Fibroblast of skin of right biceps (primary cell): ENCODE data around the gene FAP.
A peak's percentile ranks its signal among the peaks of the same experiment; 100 is the strongest.

ENCODE experiments used
- DNase-seq: peaks from one replicate; pipeline ENCODE4 v3.0.0-alpha.2; 2013

The FAP gene, protein sequence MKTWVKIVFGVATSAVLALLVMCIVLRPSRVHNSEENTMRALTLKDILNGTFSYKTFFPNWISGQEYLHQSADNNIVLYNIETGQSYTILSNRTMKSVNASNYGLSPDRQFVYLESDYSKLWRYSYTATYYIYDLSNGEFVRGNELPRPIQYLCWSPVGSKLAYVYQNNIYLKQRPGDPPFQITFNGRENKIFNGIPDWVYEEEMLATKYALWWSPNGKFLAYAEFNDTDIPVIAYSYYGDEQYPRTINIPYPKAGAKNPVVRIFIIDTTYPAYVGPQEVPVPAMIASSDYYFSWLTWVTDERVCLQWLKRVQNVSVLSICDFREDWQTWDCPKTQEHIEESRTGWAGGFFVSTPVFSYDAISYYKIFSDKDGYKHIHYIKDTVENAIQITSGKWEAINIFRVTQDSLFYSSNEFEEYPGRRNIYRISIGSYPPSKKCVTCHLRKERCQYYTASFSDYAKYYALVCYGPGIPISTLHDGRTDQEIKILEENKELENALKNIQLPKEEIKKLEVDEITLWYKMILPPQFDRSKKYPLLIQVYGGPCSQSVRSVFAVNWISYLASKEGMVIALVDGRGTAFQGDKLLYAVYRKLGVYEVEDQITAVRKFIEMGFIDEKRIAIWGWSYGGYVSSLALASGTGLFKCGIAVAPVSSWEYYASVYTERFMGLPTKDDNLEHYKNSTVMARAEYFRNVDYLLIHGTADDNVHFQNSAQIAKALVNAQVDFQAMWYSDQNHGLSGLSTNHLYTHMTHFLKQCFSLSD

DNA sequence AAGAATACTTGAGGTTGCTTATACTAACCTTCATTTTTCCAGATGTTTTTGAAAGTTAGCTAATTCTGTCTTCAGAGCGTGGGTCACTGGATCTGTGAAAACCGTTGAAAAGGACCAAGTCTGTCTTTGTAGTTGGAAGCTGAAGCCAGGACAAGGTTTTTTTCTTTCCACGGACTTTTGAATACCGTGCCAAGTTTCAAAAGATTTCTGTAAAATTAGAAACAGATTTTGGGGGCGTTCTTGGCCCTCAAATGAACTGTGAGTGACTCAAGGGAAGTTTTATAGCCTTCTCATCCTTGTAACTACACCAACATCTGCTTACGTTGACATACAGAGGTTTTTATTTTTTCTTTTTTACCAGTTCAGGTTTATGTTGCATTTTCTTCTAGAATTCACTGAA, at the start of gene FAP:
Gene FAP (minus strand): TSS at position 152 of the 400 bp plus-strand sequence. CDS start 118 bp downstream, at position 34.
- peak; percentile 96 for DNase-seq

DNA sequence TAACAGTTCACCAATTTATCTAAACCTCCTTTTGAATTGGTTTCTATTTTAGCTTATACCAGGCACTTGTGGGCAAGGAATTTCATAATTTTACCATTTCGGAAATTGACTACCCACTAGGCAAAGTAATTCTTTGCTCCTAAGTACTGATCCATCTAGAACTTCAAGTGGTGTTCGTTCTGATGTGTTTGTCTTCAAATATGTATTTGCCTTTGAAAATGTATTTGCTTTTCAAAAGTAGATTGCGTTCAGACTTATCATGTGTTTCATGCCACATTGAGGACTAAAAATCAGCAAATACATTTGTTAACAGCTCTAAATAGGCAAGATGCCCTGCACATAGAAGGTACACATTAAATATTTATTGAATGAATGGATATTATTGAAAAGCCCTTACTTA, 48.5 kb upstream of the FAP start:
- no peak for DNase-seq

DNA sequence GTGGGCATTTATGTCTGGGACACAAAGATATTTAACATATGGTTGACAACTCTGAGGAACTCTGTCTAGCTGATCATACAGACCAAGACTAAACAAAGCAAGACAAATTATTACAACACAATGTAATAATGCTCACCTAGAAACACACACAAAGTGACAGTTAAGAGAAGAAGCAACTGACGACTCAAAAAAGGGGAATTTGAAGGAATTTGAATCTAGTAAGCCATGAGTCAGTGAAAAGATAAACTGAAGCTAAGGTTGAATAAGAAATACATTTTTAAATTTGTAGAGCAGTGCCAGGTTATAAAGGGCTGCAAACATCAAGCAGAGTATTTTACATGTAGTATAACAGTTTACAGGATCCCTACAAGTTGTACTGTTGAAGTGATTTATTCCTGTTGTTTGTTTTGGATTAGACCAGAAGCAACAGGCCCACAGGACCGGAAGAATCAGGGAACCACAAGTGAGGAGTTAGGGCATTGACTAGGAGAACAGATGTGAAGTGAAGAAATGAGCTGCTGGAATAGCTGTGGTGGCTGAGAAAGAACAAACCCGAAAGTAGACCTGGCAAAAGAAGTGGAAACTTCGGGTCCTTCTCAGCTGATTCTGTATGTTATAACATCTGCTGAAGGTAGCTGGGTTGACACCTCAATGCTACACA, 39.6 kb upstream of the FAP start:
- peak; percentile 22 for DNase-seq

DNA sequence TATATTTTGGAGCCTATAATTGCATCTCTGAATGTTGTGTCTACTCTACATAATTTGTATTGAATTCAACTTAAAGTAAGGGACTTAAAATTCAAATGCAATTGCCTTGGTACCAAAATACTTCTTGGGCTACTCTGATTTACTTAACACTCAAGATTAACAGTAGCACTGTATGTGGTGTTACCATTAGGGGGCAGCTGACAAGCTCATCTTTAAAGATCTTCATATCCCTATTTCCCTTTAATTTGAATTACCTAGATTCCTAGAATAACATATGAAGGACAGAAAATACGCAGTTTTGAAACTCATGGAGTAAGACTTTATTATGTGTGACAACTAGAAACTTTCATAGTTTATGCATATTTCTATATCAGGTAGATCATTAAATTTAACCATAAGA, 37.4 kb upstream of the FAP start:
- no peak for DNase-seq

DNA sequence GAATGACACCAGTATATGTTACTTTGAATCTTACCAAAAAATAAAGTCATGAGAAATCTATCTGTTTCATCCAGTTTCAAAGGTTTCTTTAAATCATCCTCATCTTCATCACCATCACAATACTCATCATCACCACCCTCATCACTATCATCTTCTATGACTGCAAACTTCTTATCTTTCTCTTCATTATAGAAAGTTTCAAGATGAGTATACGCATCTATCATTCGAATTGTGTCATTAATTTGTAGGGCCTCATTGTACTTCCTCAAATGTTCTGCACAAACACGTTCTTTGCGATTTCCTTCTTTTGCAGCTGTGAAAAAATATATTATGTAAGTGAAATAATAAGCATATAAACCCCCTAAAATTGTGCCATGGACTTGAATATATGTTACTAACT, 34.1 kb upstream of the FAP start:
- DNase-seq, result no peak

DNA sequence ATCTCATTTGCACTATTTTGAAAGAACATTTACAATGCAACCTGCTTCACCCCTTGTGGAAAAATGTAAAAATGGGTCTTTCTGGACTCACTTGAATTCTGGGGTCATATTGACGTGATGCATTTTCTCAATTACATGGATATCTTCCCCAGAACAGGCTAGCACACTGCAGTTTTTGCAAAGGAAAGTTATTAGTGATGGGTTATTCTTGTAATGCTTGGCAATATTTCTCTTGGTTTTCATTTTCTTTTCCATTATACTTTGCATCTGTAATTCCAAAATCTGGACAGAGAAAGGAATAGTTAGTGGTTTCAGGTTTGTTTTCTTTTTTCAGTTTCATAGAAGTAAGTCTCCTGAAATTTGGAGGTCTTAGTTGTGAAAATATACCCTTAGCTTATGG, 24.8 kb upstream of the FAP start:
- DNase-seq, result no peak

DNA sequence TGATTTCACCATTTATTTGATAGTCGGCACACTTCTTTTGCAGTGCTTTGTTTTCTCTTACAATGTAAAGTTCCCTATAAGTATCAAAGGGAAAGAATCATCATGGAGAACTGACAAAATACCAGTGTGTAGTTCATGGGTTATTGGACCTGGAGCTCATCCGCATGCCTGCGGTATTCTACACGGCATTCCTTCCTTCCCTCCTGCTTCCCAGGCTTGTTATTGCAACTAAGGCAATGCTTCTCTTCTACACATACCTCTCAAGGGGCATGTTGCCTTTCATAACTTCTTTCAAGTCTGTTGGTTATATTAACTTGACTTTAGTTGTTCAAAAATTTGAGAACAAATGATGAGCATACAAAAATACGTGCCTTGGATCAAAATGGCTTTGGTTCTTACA, 24.3 kb upstream of the FAP start:
- DNase-seq, result peak; percentile 37

DNA sequence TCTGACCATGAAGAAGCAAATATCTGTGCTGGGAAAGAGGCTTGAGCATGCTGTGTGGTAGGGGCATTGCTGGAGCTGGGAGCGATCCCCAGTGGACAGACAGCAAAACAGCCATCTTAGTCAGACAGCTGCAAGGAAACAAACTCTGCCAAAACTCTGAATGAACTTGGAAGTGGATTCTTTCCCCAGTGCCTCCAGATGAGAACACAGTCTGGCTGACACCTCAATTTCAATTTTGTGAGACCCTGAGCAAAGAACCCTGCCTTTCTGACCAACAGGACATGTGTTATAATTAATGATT, 23.2 kb upstream of the FAP start:
- no peak for DNase-seq

DNA sequence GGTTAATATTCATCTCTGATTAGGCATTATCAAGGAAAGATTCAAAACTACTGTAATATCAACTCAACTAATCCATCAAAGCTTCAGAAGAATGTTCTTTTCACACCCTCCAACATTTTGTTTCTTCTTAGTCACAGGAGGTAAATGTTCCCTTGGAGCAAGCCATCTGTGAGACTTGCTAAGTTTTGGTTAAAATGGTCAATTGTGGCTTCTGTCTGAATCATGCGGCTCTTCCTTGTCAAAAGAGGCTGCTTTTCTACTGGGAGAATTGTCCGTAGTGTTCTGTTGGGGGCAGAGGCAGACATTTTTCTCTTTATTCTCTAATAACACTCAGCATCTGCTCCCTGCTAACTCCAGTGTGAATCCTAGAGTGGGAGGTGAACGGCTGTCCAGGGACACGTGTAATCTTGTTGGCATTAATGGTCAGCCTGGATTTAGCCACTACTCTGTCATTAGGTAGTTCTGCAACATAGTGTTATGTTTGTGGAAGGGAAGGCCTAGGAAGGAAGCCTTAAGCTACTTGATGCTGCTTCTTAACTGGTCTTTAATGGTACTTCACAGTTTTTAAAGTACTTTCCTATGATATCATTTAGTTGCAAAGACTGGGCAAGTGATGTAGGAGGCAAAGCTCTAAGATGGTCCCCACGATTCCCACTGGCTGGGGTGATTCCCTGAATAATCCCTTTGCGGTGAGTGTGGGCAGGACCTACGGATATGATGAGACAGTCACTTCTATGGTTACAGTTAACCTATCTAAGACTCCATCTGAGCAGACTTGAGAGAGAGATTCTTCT, 22.6 kb upstream of the FAP start:
- no peak for DNase-seq

DNA sequence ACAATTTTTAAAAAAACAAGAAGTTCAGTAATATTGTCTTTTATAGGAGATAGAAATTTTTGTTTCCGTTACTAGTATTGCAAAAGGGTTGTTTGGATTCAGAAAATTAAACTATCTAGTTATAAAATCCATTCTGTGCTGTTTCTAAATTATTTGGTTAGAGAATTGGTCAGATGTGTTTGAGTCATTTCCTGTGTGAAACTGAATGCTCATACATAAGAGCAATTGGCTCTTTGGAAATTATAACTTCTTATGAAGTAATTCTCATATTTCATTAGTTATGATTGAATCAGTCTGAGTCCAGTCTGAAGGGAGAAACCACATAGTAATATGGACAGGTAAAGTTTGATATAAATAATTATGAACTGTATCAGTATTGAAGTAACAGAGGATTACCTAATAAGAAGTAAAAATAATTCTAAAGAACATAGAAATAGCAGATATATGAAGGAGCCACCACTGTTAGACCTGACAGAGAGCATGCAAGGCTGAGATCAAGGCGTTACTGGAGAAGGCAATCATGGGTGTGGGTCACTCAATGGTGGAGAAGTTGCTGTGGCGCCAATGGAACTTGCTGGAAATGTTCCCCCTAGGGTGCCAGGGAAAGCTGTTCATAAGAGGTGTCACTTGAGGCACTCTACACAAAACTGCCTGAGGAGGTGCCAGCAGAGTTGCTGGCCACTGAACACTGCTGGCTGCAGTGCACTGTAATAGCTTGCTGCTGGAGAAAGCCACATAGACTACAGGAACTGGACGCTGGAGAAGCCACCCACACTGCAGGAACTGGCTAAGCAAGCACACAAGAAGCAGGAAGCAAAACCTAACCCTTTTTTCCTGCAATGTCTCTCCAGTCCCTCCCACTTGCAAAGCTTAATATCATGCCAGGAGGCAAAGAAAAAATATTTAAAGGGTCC, 18.0 kb upstream of the FAP start:
- DNase-seq, result no peak

DNA sequence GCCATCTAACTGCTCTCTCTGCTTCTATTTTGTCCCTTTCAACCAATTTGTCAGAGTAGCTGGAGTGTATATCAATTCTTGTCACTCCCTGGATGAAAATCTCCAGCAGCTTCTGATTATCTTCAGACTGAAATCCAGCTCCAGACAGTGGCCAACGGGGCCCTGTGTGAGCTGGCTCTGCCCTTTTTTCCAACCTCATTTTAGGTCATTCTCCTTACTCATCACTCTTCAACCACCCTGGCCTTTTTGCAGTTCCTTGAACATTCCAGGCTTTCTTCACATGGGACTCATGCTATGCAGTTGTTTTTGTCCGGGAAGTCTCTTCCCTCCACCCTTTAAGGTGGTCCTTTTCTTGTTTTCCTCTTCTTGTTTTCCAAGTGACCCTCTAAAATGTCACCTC, 15.4 kb upstream of the FAP start:
- DNase-seq, result peak; percentile 71

DNA sequence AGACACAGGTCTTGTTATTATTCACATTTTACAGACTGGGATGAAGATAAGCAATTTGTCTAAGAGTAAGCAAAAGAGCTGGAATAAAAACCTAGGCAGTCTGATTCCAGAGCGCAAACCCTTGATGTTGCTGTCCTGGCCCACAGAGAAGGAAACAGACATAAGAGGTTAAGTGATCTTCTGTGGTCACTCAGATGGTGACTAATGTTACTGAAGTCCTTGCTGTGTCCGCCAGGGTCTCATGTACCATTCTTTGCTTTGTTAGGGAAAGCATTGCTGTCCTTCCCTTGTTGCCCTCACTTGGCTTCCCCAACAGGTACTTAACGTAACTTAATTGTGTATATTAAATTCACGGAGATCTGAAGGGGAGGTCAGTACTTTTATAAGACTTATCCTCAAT, 14.9 kb upstream of the FAP start:
- DNase-seq, result no peak

DNA sequence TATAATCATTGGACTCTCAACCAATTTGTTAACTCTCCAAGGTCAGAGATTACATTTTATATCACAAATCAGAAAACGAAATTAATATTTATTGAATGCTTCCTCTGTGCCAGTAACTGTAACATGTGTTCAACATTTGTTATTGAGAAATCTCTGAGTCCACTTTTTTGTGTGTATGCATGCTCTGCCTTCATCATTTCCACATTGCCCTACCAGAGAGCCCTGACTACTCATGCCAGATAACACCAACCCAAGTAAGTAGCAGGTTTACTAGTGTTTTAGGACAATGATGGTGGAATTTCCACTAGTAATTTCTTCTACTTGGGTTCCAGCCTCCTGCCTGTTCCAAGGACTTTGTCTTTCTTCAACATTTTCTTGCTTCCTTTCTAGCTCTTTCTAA, 14.2 kb upstream of the FAP start:
- no peak for DNase-seq

DNA sequence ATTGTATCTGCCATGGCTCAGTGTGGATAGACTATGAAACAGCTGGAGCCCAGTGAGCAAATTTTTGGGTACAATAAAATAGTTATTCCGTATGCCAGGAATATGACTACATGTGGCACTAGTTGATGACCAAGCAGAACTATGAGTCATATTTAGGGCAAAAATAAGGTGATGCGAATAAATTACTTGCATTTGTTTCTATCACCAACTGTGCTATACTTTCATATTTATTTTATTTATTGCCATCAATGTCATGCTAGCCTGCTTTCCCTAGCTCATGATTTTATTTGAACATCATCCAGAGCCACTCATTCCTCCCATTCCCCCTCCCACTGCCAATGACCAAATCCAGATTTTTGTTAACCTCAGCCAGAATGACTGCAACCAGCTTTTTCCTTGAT, 13.3 kb upstream of the FAP start:
- DNase-seq, result peak; percentile 72

DNA sequence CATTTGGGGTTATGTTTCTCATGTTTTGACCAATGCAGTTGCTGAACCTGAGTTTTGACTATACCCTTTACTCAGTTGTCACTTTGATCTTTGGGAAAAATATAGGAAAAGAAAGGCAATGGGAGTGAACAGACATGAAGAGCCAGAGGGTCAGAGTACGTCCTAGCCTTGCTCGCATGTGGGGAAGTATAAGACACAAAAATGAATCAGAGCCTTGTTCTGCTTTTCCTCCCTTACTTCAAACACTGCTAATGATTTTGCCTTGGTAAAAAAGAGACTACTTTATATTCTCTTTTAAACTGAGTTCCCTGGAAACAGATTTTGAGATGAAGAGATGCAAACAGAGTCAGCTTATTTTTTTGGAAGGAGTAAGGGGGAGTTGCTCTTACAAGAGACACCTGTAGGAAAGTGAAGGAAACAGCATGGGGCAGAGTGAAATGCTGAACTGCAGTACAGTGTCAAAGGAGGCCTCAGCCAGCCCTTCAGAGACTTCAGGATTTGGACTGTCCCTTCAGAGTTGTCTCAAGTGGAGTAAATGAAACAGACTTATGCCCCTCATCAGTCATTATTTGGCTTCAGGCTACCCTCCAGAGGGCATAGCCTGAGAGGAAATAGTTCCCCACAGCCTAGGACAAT, 11.1 kb upstream of the FAP start:
- no peak for DNase-seq

DNA sequence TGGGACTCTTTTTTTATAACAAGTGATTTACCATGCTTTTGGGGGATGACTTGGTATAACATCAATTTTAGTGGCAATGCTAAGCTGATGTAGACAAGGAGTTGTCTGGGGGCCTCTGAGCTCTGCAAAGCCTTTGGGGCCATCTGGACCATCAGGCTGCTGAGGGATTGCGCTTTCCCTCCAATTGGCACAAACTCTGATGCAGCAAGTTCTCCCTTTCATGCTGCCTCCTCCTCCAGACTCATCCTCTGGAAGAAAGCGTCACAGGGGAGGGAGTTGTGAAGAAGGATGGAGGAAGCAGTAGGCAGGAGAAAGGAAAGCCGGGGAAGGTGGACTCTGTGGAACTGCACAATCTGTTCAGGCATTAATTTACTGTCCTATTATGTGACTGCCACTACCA, 10.2 kb upstream of the FAP start:
- DNase-seq, result no peak

DNA sequence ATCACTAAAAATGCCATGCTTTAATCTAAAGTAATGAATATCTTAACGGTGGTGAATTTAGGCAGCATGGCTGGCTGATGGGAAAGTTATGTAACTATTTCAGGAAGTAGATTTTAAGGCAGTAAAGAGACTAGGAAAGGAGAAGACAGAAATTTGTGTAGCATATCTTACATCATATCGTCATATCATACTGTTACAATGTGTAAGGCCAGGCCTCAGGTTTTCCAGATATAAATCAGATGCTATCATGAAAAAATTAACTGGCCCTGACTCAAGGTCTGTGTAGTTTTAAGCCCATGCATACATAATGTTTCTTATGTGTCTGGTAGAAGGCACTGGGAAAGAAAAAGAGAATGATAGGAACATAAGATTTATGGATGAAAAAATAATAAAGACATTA, 8.9 kb upstream of the FAP start:
- peak; percentile 56 for DNase-seq

DNA sequence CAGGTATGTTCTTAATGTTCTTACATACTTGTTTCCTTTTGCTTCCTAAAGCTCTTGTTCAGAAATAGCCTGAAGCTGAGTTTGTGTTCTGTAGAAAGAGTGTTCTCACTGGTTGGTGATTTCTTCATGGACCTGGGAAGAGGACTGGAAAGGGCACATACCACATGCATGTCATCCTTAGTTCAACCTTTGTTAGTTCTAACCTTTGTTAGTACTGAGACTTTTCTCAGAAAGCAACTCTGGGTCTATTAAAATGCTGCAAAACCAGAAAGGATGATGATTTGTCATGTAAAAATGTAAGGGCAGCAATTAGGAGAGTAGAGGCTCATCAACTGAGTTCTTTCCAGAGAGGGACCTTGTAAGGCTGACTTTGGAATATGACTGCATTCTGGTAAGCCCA, 2.5 kb upstream of the FAP start:
- DNase-seq, result peak; percentile 91

DNA sequence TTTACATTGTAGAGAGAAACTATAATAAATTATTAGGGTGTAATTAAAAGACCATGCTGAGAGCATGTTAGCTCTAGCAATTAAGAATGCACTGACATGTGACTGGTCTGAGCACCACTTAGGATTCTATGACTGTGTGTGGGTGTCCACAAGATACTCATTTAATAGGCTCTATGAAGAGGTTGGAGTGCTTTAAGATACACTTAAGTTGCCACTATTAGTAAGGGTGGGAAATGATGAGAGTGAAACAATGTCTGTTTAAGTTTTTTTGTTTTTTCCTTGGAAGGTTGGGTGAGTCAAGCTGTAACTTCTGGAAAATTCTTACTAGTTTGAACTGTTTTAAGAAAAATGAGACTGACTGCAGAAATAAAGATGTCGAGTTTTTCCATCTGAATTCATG, 1.8 kb upstream of the FAP start:
- DNase-seq, result no peak

DNA sequence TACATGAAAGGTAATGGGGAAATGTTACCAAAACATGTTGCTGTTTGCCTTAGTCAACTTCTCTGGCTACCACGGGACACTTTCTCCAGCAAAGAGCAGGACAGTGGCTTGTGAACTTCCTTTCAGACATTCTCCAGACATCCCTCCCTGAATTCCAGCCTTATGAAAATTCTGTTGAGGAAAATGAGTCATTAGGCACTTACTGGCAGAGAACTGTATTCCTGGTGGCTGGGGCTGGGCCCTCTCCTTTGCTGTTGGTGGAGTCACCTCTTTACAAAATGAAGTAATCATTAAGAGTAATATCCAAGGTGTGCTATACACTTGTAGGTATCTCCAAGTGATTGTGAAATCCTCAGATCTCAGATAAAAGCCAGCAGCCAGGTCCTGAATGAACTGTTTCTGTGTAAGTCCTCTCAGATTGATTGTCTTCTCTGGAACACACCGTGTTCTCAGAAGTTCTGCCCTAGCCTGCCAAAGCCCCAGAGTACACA, 1.3 kb upstream of the FAP start:
- DNase-seq, result peak; percentile 97

DNA sequence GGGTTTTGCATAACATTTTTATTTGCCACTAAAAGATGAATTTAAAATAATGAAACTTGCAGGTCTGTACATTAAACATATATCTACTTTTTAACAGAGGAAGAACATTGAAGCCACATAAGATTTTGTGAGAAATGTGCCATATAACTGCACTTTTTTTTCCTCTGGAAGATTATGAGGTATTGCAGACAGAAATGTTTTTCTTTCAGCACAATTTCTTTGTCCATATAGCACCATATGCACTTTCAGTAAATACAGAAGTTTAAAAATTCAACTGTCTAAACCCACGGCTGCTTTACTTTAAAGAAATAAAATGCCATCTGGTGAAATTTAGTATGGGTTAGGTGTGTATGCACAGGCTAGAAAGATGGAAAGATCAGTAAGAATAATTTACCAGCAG, 470 bp upstream of the FAP start:
- DNase-seq, result no peak
